ENCODE measurements around the gene PLEK.

DNA sequence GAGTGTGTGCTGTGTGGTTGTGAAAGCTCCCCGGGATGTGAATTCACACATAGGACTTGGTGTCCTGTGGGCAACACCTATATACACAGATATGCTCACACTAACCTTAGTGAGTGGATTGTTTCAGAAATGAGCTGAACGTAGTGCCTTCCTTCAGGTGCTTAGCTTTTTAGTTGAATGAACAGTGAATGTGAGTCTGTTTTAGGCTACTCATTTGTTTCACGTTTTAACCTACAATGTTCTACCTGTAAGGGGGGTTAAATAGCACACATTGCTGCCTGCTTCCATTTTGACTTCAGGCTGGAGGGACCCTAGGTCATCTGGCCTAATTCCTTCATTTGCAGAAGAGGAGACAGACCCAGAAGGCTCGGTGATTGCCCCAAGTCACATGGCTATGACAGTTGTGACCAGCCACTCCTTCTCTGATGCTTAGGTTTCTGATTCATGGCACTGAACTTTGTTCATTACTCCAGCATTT lies 1.0 kb downstream of the PLEK start:
- TF ChIP-seq, protein P1, sequence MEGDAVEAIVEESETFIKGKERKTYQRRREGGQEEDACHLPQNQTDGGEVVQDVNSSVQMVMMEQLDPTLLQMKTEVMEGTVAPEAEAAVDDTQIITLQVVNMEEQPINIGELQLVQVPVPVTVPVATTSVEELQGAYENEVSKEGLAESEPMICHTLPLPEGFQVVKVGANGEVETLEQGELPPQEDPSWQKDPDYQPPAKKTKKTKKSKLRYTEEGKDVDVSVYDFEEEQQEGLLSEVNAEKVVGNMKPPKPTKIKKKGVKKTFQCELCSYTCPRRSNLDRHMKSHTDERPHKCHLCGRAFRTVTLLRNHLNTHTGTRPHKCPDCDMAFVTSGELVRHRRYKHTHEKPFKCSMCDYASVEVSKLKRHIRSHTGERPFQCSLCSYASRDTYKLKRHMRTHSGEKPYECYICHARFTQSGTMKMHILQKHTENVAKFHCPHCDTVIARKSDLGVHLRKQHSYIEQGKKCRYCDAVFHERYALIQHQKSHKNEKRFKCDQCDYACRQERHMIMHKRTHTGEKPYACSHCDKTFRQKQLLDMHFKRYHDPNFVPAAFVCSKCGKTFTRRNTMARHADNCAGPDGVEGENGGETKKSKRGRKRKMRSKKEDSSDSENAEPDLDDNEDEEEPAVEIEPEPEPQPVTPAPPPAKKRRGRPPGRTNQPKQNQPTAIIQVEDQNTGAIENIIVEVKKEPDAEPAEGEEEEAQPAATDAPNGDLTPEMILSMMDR (conservative IDR thresholded peaks at IDR 0.05), result no peak
- no peak for TF ChIP-seq ZFX (IDR thresholded peaks at IDR 0.05)

Measured in C4-2B (cell line).